HG02588 (cell line): ENCODE results near the gene PRX.
"Not testable (repeated sequence)": the region's sequence is repeated elsewhere in the genome, so short reads cannot be mapped to it uniquely, and the experiment has no call there.

Experiments used
- ATAC-seq: cut with Tn5 transposase; IDR thresholded peaks from one replicate; pipeline ENCODE4 v1.9.1; 2021; ENCODE audit warnings: mild to moderate bottlenecking, moderate library complexity; ENCODE audit not compliant: unreplicated experiment

PRX gene

GRCh38 chr19:40390084-40390742 lies 23.0 kb downstream of the PRX start, which contains the start of gene HIPK4:
Gene HIPK4 (minus strand): TSS chr19:40390181. CDS start chr19:40389902, 279 bp downstream.
- no peak for ATAC-seq

- ATAC-seq, result no peak
These were observed 23.6 kb downstream of the PRX start for GRCh38 chr19:40389404-40390083.

- no peak for ATAC-seq
These were observed 24.7 kb downstream of the PRX start for GRCh38 chr19:40388481-40388880.

- ATAC-seq, result no peak
These were observed 26.0 kb downstream of the PRX start for GRCh38 chr19:40387155-40387554.

GRCh38 chr19:40383668-40384248 lies 29.4 kb downstream of the PRX start:
- ATAC-seq, result no peak

- ATAC-seq, result no peak
These were observed 31.9 kb downstream of the PRX start for GRCh38 chr19:40381321-40381720.

GRCh38 chr19:40380199-40381037 lies 32.8 kb downstream of the PRX start:
- no peak for ATAC-seq

- ATAC-seq, result no peak
These were observed 33.6 kb downstream of the PRX start for GRCh38 chr19:40379446-40380198.

GRCh38 chr19:40378509-40378908 lies 34.7 kb downstream of the PRX start:
- no peak for ATAC-seq

- ATAC-seq, result no peak
These were observed 35.2 kb downstream of the PRX start for GRCh38 chr19:40377876-40378385.

- ATAC-seq, result no peak
These were observed 36.8 kb downstream of the PRX start for GRCh38 chr19:40376286-40376862.

GRCh38 chr19:40374084-40374483 lies 39.1 kb downstream of the PRX start:
- no peak for ATAC-seq

GRCh38 chr19:40371802-40372122 lies 41.4 kb downstream of the PRX start:
- no peak for ATAC-seq

GRCh38 chr19:40370997-40371801 lies 42.0 kb downstream of the PRX start:
- ATAC-seq, result no peak

GRCh38 chr19:40370253-40370652 lies 42.9 kb downstream of the PRX start:
- not testable (repeated sequence) for ATAC-seq

GRCh38 chr19:40369797-40370196 lies 43.4 kb downstream of the PRX start:
- no peak for ATAC-seq

- ATAC-seq, result no peak
These were observed 45.4 kb downstream of the PRX start for GRCh38 chr19:40367577-40368434.
